Gastrocnemius medialis (tissue), 4 donors: ENCODE results near the gene OGFR.

Experiments used
- CTCF ChIP-seq, 5 experiments: fragments of 450-650 bp in 3 of 5; fragments of 200-600 bp in 2 of 5; sonication (generic) in 2 of 5; IDR thresholded peaks in 4 of 5; conservative IDR thresholded peaks in 1 of 5; 1 replicate in 4 of 5; 2 replicates in 1 of 5; pipeline ENCODE4 v1.5.1; 2016 to 2019; ENCODE audit warnings: antibody characterized with exemption in 5 of 5, mild to moderate bottlenecking in 3 of 5, moderate library complexity in 3 of 5
- POLR2A ChIP-seq, 2 donors: fragments of 450-650 bp; IDR thresholded peaks; one replicate each; pipeline ENCODE4 v1.6.1; 2017; ENCODE audit warnings: antibody characterized with exemption in 2 of 2, mild to moderate bottlenecking in 2 of 2, moderate library complexity in 2 of 2

GRCh38 chr20:62760471-62760855, 44.2 kb upstream of the OGFR start:
- TF ChIP-seq CTCF (IDR thresholded peaks at IDR 0.05 in 4 of 5, conservative IDR thresholded peaks at IDR 0.05 in 1 of 5) (no peak), POLR2A (IDR thresholded peaks at IDR 0.05) (no peak)
